HFFc6 (cell line): ENCODE data around the gene FAM83D. TPM values are rescaled to one million over a fixed set of nuclear protein-coding genes. Genes with fewer than 3 reads are reported as not detected.

Experiments used
- DNase-seq: peaks from one replicate; pipeline ENCODE4 v3.0.0-alpha.2; 2018
- H3K27ac Mint-ChIP-seq: 2 replicates; pipeline ENCODE4 v1.8.0; 2020; ENCODE audit warnings: mild to moderate bottlenecking, mixed read lengths
- H3K27me3 Mint-ChIP-seq: 2 replicates; pipeline ENCODE4 v1.8.0; 2021; ENCODE audit warnings: mild to moderate bottlenecking, moderate library complexity, mixed read lengths; ENCODE audit not compliant: insufficient read depth
- H3K36me3 Mint-ChIP-seq: 2 replicates; pipeline ENCODE4 v1.8.0; 2021; ENCODE audit warnings: low read depth, mixed read lengths
- H3K4me1 Mint-ChIP-seq: 2 replicates; pipeline ENCODE4 v1.8.0; 2020; ENCODE audit warnings: low read depth, mixed read lengths
- H3K4me3 Mint-ChIP-seq: 2 replicates; pipeline ENCODE4 v1.8.0; 2020; ENCODE audit warnings: mild to moderate bottlenecking, moderate library complexity, mixed read lengths
- H3K9me3 Mint-ChIP-seq: 2 replicates; pipeline ENCODE4 v1.8.0; 2020; ENCODE audit warnings: mild to moderate bottlenecking, mixed read lengths
- total RNA-seq, 6 experiments: library from RNA; stranded (reverse); fragmentation: NEBNext Ultra II Directional; extraction: Animal tissue kit (Norgen Biotek cat#: 25700); gene quantifications; 2 replicates in 1 of 6; 3 replicates in 5 of 6; pipeline ENCODE4 v1.2.3, GENCODE V29; 2021
- TF ChIP-seq, protein P1 (sequence below): fragments of 200-600 bp; sonication (generic); IDR thresholded peaks from 2 replicates; pipeline ENCODE4 v1.5.0; 2021; ENCODE audit warnings: antibody characterized with exemption, mild to moderate bottlenecking

The FAM83D gene
- total RNA-seq, 6 experiments from 2014 or later, result 14.2 to 31.5 (median 29.2) TPM

DNA sequence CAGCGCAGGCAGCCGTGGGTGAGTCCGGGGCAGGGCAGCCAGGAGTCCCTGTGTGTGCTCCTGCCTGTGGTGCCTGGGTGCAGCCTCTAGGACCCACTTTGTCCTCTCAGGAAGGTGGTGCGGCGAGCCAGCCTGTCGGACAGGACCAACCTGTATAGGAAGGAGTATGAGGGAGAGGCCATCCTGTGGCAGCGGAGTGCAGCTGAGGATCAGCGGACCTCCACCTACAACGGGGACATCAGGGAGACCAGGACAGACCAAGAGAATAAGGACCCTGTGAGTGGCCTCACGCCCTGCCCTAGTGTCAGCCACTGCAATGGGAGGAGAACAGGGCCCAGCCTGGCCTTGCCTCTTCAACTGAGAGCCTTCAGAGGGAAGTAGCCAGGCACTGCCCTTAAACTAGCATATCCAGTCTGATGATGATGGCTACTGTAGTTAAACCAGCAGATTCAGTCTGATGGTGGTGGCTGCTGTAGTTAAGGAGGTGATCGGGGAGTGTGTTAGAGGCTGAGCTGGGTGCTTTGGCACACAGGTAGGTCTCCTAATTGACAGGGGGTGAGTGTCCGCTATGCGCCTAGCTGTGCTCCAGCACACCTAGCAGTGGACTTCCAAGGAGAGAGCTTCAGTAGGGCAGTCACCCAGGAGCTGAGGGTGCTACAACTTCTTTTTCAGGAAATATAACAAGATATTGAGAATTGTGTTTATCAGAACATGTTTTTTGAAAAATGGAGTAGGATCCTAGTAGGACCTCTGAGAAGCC is 18.1 kb upstream of the FAM83D start:
- no peaks in the 10 kb centered on the region for H3K9me3 Mint-ChIP-seq
- peaks cover 33% of the 10 kb centered on the region for H3K27me3 Mint-ChIP-seq
- no peak overlapping the region for H3K27ac Mint-ChIP-seq
- no peak overlapping the region for H3K4me3 Mint-ChIP-seq
- H3K36me3 Mint-ChIP-seq, result no peaks in the 10 kb centered on the region
- no peaks in the 10 kb centered on the region for H3K4me1 Mint-ChIP-seq
- DNase-seq, result no peak
- TF ChIP-seq, protein P1, sequence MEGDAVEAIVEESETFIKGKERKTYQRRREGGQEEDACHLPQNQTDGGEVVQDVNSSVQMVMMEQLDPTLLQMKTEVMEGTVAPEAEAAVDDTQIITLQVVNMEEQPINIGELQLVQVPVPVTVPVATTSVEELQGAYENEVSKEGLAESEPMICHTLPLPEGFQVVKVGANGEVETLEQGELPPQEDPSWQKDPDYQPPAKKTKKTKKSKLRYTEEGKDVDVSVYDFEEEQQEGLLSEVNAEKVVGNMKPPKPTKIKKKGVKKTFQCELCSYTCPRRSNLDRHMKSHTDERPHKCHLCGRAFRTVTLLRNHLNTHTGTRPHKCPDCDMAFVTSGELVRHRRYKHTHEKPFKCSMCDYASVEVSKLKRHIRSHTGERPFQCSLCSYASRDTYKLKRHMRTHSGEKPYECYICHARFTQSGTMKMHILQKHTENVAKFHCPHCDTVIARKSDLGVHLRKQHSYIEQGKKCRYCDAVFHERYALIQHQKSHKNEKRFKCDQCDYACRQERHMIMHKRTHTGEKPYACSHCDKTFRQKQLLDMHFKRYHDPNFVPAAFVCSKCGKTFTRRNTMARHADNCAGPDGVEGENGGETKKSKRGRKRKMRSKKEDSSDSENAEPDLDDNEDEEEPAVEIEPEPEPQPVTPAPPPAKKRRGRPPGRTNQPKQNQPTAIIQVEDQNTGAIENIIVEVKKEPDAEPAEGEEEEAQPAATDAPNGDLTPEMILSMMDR, result no peak

DNA sequence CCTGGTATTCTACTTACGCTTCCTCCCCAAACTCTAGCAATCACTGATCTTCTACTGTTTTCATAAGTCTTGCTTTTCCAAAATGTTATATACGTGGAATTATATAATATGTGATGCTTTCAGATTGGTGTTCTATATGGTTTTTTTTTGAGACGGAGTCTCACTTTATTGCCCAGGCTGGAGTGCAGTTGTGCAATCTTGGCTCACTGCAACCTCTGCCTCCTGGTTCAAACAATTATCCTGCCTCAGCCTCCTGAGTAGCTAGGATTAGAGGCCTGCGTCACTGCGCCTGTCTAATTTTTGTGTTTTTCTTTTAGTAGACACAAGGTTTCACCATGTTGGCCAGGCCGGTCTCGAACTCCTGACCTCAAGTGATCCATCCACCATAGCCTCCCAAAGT is 10.9 kb upstream of the FAM83D start:
- no peak for DNase-seq
- Mint-ChIP-seq H3K27ac (no peak overlapping the region), H3K27me3 (peaks cover 35% of the 10 kb centered on the region), H3K36me3 (no peaks in the 10 kb centered on the region), H3K4me1 (no peaks in the 10 kb centered on the region), H3K4me3 (no peak overlapping the region), H3K9me3 (no peaks in the 10 kb centered on the region)
- TF ChIP-seq, protein P1, result no peak

DNA sequence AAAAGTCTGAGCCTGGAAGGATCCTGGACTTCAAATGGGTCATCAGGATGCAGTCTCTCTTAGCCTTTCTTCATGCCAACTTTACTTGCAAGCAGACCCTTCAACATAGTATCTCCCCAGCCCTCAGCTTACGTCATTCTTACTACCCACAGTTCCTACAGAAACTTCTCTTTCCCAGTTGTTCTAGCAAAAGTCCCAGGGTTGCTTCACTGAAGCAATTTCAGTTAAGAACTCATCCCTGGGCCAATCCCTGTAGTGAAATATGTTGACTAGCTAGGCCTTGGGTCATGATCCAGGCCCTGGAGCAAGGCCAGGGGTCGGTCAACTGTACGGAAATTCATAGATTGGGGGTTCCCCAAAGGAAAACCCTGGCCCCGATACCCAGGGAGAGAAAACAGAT is 8.6 kb upstream of the FAM83D start:
- no peaks in the 10 kb centered on the region for H3K4me1 Mint-ChIP-seq
- TF ChIP-seq, protein P1, result no peak
- no peaks in the 10 kb centered on the region for H3K36me3 Mint-ChIP-seq
- no peak overlapping the region for H3K4me3 Mint-ChIP-seq
- no peaks in the 10 kb centered on the region for H3K9me3 Mint-ChIP-seq
- peaks cover 41% of the 10 kb centered on the region for H3K27me3 Mint-ChIP-seq
- H3K27ac Mint-ChIP-seq, result no peak overlapping the region
- DNase-seq, result no peak

DNA sequence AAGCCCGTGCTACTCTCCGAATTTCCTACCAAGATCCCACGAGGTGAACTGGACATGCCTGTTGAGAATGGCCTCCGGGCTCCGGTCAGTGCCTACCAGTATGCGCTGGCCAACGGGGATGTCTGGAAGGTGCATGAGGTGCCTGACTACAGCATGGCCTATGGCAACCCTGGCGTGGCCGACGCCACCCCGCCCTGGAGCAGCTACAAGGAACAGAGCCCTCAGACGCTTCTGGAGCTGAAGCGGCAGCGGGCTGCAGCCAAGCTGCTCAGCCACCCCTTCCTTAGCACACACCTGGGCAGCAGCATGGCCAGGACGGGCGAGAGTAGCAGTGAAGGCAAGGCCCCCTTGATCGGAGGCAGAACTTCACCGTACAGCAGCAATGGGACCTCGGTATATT is 8.0 kb upstream of the FAM83D start:
- Mint-ChIP-seq H3K27me3 (peaks cover 38% of the 10 kb centered on the region), H3K9me3 (no peaks in the 10 kb centered on the region), H3K4me1 (no peaks in the 10 kb centered on the region), H3K36me3 (no peaks in the 10 kb centered on the region), H3K4me3 (no peak overlapping the region), H3K27ac (no peak overlapping the region)
- no peak for DNase-seq
- TF ChIP-seq, protein P1, result no peak

DNA sequence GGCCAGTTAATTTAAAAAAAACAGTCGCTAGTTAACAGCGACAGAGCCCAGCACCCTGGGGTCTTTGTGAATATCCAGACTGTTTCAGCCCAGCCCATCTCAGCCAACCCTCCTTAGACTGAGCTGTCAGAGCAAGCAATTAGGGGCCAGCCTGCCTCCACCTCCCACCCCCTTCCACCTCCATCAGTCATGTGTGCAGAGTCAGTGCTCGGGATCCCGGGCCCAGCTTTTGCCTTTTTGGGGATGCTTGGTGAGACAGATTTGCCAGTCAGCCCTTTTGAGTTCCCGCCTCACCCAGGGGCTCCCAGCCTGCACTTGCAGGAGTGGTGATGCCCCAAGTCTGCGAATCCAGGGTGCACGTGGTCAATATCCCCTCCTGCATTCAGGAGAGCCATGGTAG is 6.5 kb upstream of the FAM83D start:
- peaks cover 33% of the 10 kb centered on the region for H3K27me3 Mint-ChIP-seq
- no peaks in the 10 kb centered on the region for H3K9me3 Mint-ChIP-seq
- no peaks in the 10 kb centered on the region for H3K4me1 Mint-ChIP-seq

More for the DNA sequence above, 6.5 kb upstream of the FAM83D start:
- H3K27ac Mint-ChIP-seq, result no peak overlapping the region
- TF ChIP-seq, protein P1, result no peak
- DNase-seq, result no peak
- H3K4me3 Mint-ChIP-seq, result no peak overlapping the region
- no peaks in the 10 kb centered on the region for H3K36me3 Mint-ChIP-seq
